Measurements from ENCODE around the gene AKR7A3. TPM values are rescaled to one million over a fixed set of nuclear protein-coding genes. Genes with fewer than 3 reads are reported as not detected.

AKR7A3 gene
- total RNA-seq, 2 experiments from 2014 or later, result 0.39 to 0.60 TPM

DNA sequence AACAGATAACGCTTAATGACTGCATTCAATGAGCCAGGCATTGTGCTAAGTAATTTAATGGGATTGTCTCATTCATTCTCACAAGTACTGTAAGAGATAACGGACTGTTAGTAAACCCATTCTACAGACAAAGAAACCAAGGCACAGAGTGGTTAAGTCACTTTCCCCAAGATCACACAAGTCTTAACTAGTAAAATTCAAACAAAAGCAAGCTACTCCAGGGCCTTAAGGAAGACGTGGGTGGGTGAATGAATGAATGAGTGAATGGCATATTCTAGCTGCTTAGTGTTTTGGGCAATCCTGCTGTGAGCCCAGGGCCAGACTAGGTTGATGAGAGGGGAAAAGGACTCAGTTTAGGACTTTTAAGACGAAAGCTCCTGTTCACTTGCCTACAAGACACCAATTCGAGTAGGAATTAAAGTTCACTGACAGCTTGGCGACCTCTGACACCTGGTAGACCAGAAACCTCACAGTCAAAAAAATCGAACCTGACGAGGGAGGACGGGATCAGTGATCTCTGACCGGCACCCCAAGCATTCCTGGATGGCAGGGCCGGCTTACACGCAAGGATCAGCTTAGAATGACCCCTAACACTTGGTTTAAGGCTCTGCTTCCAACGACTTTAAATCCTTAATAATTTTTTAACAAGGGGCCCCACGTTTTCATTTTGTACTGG is 37.8 kb downstream of the AKR7A3 start:
- ATAC-seq, result no peak
- intact Hi-C loops (cut with DNase I, micrococcal nuclease), result loop anchor here (1.0 to 10.0 kb wide), 13 partner anchors 40 to 409 kb away; partner anchors contain the start of genes AKR7A2 (in 2 of the 2), SLC66A1 (in 2 of the 2), ALDH4A1 (in 1 of the 2) and CAPZB (in 1 of the 2)
- no peaks in the 10 kb centered on the region for H3K9me3 Mint-ChIP-seq (ENCODE audit: low read depth)
- POLR2A ChIA-PET, result interaction anchor here (0.7 to 1.7 kb wide), 5 partner anchors 10 to 367 kb away, joined by 4 to 12 read pairs (median 5); a partner anchor contains a TSS
- no peaks in the 10 kb centered on the region for H3K27me3 Mint-ChIP-seq
- peak overlapping the region; percentile 99 for H3K4me3 Mint-ChIP-seq
- peaks cover 28% of the 10 kb centered on the region for H3K36me3 Mint-ChIP-seq (ENCODE audit: low read depth)
- H3K4me1 Mint-ChIP-seq, result peaks cover 39% of the 10 kb centered on the region
- peak; percentile 26 for DNase-seq
- peak overlapping the region; percentile 96 for H3K27ac Mint-ChIP-seq
- CTCF ChIA-PET, result interaction anchor here (0.8 to 1.3 kb wide), 5 partner anchors 9 to 348 kb away, joined by 3 to 4 read pairs (median 3); partner anchors contain the start of gene ALDH4A1

DNA sequence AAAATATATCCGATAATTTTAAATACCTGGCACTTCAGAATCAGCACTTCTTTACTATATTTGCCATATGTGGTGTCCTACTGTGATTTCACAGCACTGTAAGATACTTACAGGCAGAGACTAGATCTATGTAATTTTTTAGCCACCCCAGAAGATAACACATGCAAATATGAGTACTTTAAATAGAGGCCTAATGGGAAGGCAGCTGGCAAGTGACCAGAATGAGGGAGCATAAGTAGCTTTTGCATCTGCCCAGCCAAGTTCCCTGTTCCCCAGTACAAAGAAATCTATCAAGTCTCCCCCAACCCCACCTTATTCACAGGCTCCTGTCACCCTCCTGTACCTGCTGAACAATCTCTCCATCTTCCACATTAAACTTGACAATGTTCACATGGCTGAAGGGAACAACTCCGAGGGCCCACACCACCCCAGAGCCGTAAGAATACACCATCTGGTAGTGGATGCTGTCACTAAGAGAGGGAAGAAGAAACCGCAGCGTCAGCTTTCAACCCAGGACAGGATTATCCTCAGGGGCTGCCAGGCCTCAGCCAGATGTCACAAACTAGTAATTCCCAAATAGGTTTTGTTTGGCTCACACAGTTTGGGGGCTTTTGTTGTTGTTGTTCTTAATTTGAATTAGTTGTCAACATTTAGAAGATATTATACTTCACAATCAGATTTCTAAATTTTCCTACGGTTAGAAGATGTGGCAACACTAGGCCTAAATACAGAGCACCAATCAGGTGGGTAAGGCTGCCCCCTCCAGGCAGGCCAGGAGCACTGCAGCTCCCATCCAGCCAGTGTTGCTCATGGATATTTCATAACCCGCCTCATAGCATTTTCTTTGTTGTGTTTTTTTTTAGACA is 47.7 kb downstream of the AKR7A3 start:
- Mint-ChIP-seq H3K27me3 (no peaks in the 10 kb centered on the region), H3K4me1 (no peaks in the 10 kb centered on the region), H3K36me3 (ENCODE audit: low read depth) (peaks cover 58% of the 10 kb centered on the region), H3K4me3 (no peak overlapping the region), H3K27ac (peak overlapping the region; percentile 78), H3K9me3 (ENCODE audit: low read depth) (no peaks in the 10 kb centered on the region)
- intact Hi-C loops (cut with DNase I, micrococcal nuclease), result loop anchor here (1.0 to 5.0 kb wide), 3 partner anchors 59 to 357 kb away; no protein-coding TSS in a partner anchor
- CTCF ChIA-PET, result interaction anchor here (0.7 to 2.1 kb wide), 22 partner anchors 8 to 357 kb away, joined by 3 to 15 read pairs (median 4); no protein-coding TSS in a partner anchor
- DNase-seq (peak; percentile 87), ATAC-seq (peak; percentile 97)
- POLR2A ChIA-PET, result interaction anchor here (0.6 to 0.7 kb wide), 3 partner anchors 10 to 342 kb away, joined by 3 to 7 read pairs (median 6); no protein-coding TSS in a partner anchor

DNA sequence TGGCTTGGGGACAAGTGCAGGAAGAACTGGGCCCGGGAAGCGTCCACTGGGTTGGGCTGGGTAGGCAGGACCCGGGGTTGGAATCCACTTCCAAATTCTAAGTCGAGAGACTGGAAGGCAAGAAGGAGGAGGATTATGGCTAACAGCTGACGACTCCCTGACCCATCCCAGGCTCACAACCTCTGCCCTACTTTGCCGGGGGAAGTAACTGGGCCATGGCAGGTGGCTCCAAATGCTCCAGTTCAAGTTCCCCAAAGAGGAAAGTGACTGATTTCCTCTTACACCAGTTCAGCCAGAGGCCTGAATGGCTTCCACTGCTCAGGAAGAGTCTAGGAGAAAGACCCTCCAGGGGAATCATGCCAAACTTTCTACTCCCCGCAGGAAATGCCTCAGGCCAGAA is 48.7 kb downstream of the AKR7A3 start:
- ChIA-PET POLR2A (no interaction called here), CTCF (interaction anchor here (0.6 to 2.1 kb wide), 9 partner anchors 9 to 1506 kb away, joined by 3 to 15 read pairs (median 6); no protein-coding TSS in a partner anchor)
- no peaks in the 10 kb centered on the region for H3K4me1 Mint-ChIP-seq
- peaks cover 62% of the 10 kb centered on the region for H3K36me3 Mint-ChIP-seq (ENCODE audit: low read depth)
- H3K27me3 Mint-ChIP-seq, result no peaks in the 10 kb centered on the region
- DNase-seq, result no peak
- intact Hi-C loops (cut with DNase I, micrococcal nuclease), result loop anchor here (5.0 kb wide), 2 partner anchors 58 to 93 kb away; no protein-coding TSS in a partner anchor
- no peak overlapping the region for H3K4me3 Mint-ChIP-seq
- H3K27ac Mint-ChIP-seq, result no peak overlapping the region
- no peaks in the 10 kb centered on the region for H3K9me3 Mint-ChIP-seq (ENCODE audit: low read depth)
- ATAC-seq, result no peak

DNA sequence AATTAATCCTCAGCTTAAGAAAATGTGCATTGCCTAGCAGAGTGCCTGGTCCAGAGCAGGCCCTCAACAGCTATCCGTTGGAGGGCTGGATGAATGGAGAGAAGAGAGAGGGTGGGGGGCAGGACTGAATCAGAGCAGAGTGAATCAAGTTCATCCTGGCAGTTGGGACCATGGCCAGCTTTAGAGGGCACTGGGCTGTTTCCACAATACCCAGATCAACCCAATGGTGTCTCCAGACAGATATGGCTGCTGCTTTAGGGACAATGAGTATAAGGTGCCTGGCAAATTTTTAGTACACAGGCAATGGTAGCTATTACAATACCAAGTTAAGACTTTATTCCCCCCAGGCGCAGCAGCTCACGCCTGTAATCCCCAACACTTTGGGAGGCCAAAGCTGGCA is 54.3 kb downstream of the AKR7A3 start:
- Mint-ChIP-seq H3K9me3 (ENCODE audit: low read depth) (no peaks in the 10 kb centered on the region), H3K4me1 (no peaks in the 10 kb centered on the region), H3K27me3 (no peaks in the 10 kb centered on the region), H3K36me3 (ENCODE audit: low read depth) (peaks cover 57% of the 10 kb centered on the region), H3K27ac (no peak overlapping the region), H3K4me3 (no peak overlapping the region)
- ChIA-PET POLR2A (interaction anchor here (1.0 kb wide), 1 partner anchor 22 kb away, joined by 3 read pairs; no protein-coding TSS in a partner anchor), CTCF (interaction anchor here (0.6 to 1.7 kb wide), 4 partner anchors 10 to 38 kb away, joined by 3 to 9 read pairs (median 4); no protein-coding TSS in a partner anchor)
- DNase-seq (no peak), ATAC-seq (no peak)
- intact Hi-C loops (cut with DNase I, micrococcal nuclease), result loop anchor here in 1 of 2 experiments (5.0 kb wide), 1 partner anchor 67 kb away; no protein-coding TSS in a partner anchor

Other genes starting within 250 kb of the AKR7A3 start
- 100 to 1,000 TPM; 117 to 147 TPM for gene UBR4, start 78.5 kb downstream of the AKR7A3 start, total RNA-seq
- gene EMC1, start 37.2 kb downstream of the AKR7A3 start, total RNA-seq, result 10 to 100 TPM; 45.0 to 59.0 TPM
- 10 to 100 TPM; 82.6 to 95.0 TPM for gene MRTO4, start 37.0 kb downstream of the AKR7A3 start, total RNA-seq
- gene AKR7A2, start 23.4 kb upstream of the AKR7A3 start, total RNA-seq, result 10 to 100 TPM; 41.3 to 43.0 TPM
- gene SLC66A1, start 23.6 kb upstream of the AKR7A3 start, total RNA-seq, result 1 to 10 TPM; 5.9 to 6.5 TPM
- gene CAPZB, start 196.8 kb upstream of the AKR7A3 start, total RNA-seq, result 100 to 1,000 TPM; 320 to 346 TPM

Measured in activated CD4-positive, alpha-beta T cell treated with anti-CD3 and anti-CD28 coated beads for 36 hours (primary cell).